ENCODE results near the gene KRT25.

DNA sequence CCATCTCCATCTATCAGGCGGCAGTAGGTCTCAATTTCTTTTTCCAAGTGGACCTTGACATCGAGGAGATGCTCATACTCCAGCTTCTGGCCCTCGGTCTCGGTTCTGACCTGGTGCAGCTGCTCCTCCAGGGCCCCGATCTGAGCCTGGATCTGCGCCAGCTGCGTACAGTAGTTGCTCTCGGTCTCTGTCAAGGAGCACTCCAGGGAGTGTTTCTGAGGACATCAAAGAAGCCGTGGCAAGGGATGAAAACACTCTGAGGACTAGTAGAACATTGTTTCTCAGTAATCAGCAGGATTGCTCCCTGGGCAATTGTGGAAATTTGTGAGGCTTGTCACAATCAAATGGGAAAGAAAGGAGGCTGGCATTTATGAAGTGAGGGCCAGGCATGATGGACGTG, 38.7 kb upstream of the KRT25 start:
- TF ChIP-seq, protein P1, sequence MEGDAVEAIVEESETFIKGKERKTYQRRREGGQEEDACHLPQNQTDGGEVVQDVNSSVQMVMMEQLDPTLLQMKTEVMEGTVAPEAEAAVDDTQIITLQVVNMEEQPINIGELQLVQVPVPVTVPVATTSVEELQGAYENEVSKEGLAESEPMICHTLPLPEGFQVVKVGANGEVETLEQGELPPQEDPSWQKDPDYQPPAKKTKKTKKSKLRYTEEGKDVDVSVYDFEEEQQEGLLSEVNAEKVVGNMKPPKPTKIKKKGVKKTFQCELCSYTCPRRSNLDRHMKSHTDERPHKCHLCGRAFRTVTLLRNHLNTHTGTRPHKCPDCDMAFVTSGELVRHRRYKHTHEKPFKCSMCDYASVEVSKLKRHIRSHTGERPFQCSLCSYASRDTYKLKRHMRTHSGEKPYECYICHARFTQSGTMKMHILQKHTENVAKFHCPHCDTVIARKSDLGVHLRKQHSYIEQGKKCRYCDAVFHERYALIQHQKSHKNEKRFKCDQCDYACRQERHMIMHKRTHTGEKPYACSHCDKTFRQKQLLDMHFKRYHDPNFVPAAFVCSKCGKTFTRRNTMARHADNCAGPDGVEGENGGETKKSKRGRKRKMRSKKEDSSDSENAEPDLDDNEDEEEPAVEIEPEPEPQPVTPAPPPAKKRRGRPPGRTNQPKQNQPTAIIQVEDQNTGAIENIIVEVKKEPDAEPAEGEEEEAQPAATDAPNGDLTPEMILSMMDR (IDR thresholded peaks at IDR 0.05): no peak
- TF ChIP-seq POLR2A (IDR thresholded peaks at IDR 0.05): no peak
